A172 (cell line): Measurements from ENCODE around the gene OR4K5. TPM values are rescaled to one million over a fixed set of nuclear protein-coding genes. Genes with fewer than 3 reads are reported as not detected.

Experiments
- total RNA-seq: library from RNA; depleted of rRNA; stranded (reverse); fragments of >200 nt; shearing (Covaris generic); gene quantifications from 2 replicates; pipeline ENCODE4 v1.2.3, GENCODE V29; 2014; rRNA removed

OR4K5 gene
- total RNA-seq, 1 experiment from 2014 or later = not detected

Other genes with a start within 250 kb of the OR4K5 start
- gene OR11H2, start 206.7 kb upstream of the OR4K5 start, total RNA-seq = not detected in 2 replicates
- gene OR4Q3, start 177.0 kb upstream of the OR4K5 start, total RNA-seq = not detected in 2 replicates
- not detected in 2 replicates for gene OR4M1, start 147.1 kb upstream of the OR4K5 start, total RNA-seq
- gene OR4N2, start 116.8 kb upstream of the OR4K5 start, total RNA-seq = not detected in 2 replicates
- gene OR4K2, start 45.5 kb upstream of the OR4K5 start, total RNA-seq = not detected in 2 replicates
- not detected in 2 replicates for gene OR4K1, start 10.3 kb downstream of the OR4K5 start, total RNA-seq
- not detected in 2 replicates for gene OR4K15, start 55.0 kb downstream of the OR4K5 start, total RNA-seq
- gene OR4Q2, start 81.6 kb downstream of the OR4K5 start, total RNA-seq = not detected in 2 replicates
- gene OR4K14, start 98.7 kb downstream of the OR4K5 start, total RNA-seq = not detected in 2 replicates
- gene OR4K13, start 115.4 kb downstream of the OR4K5 start, total RNA-seq = not detected in 2 replicates
- gene OR4L1, start 139.4 kb downstream of the OR4K5 start, total RNA-seq = not detected in 2 replicates
- not detected in 2 replicates for gene OR4K17, start 190.1 kb downstream of the OR4K5 start, total RNA-seq
- gene OR4N5, start 218.2 kb downstream of the OR4K5 start, total RNA-seq = not detected in 2 replicates